HepG2 (cell line): ENCODE data around the gene TMEM11. TPM values are rescaled to one million over a fixed set of nuclear protein-coding genes. Genes with fewer than 3 reads are reported as not detected.

Source experiments
- ATAC-seq: fragments of 200-7000 bp; cut with Tn5 transposase; 3 replicates; pipeline ENCODE4 v1.9.1; 2020; ENCODE audit warnings: mild to moderate bottlenecking, moderate library complexity
- BruUV-seq: library from RNA; stranded (reverse); fragments of 400-500 nt; replicated peaks from 2 replicates; lab custom pipeline; 2021; lab: Mats Ljungman, UMichigan
- CTCF ChIA-PET: fragments of 300-600 bp; formaldehyde crosslinking; extraction: SDS; loops from one replicate; lab custom pipeline; 2021; ENCODE audit warnings: low total read pairs, inconsistent platforms, low intra/inter-chr PET ratio; lab: Yijun Ruan, JAX
- POLR2A ChIA-PET: fragments of 350-600 bp; sonication (Branson Sonifier 250); formaldehyde crosslinking; loops from one replicate; lab custom pipeline; 2020; ENCODE audit warnings: antibody characterized with exemption, inconsistent platforms; lab: Yijun Ruan, JAX
- DNase-seq: peaks from one replicate; pipeline ENCODE4 v3.0.0-alpha.2; 2015; ENCODE audit warnings: low spot score
- FAIRE-seq: peaks from 3 replicates; lab custom pipeline; 2011; peaks lifted over from hg19 to GRCh38; lab: Jason Lieb, UNC
- H2AFZ ChIP-seq: one replicate; pipeline ENCODE4 v1.6.1; 2011; ENCODE audit warnings: low read length, inconsistent platforms
- H3K27ac ChIP-seq: fragments of 300-600 bp; 3 replicates; pipeline ENCODE4 v1.8.0; 2011; ENCODE audit warnings: mixed run types, mild to moderate bottlenecking, mixed read lengths, low read length, inconsistent platforms; ENCODE audit not compliant: insufficient read depth; ENCODE audit errors: extremely low read length
- H3K27me3 ChIP-seq, 2 experiments: fragments of 200-600 bp in 1 of 2; 2 replicates in 1 of 2; 3 replicates in 1 of 2; pipeline versions ENCODE4 v1.6.0 to v1.8.0; 2011; ENCODE audit warnings: low read length in 2 of 2, mild to moderate bottlenecking in 2 of 2, moderate library complexity in 2 of 2, inconsistent platforms in 1 of 2; ENCODE audit not compliant: insufficient read depth in 2 of 2, control insufficient read depth in 1 of 2
- H3K36me3 ChIP-seq, 2 experiments: fragments of 200-600 bp in 1 of 2; replicated peaks in 1 of 2; 2 replicates in 1 of 2; 3 replicates in 1 of 2; pipeline versions ENCODE4 v1.5.1 to v1.8.0; 2011; ENCODE audit warnings: low read length in 2 of 2, inconsistent platforms in 1 of 2; ENCODE audit not compliant: insufficient read depth in 2 of 2, control insufficient read depth in 1 of 2
- H3K4me1 ChIP-seq: 2 replicates; pipeline ENCODE4 v1.5.1; 2012; ENCODE audit warnings: low read length, inconsistent platforms; ENCODE audit not compliant: insufficient read depth
- H3K4me2 ChIP-seq: 2 replicates; pipeline ENCODE4 v1.6.0; 2011; ENCODE audit warnings: low read depth, low read length, inconsistent platforms
- H3K4me3 ChIP-seq, 3 experiments: fragments of 200-600 bp in 1 of 3; sonication (generic), shearing (Covaris generic) in 1 of 3; replicated peaks in 1 of 3; 2 replicates each; pipeline ENCODE4 v1.5.1; 2011 to 2016; ENCODE audit warnings: low read length in 3 of 3, inconsistent platforms in 2 of 3, low read depth in 2 of 3, mild to moderate bottlenecking in 2 of 3, control low read depth in 1 of 3, mixed read lengths in 1 of 3; ENCODE audit not compliant: insufficient read depth in 1 of 3
- H3K79me2 ChIP-seq: one replicate; pipeline ENCODE4 v1.6.1; 2011; ENCODE audit warnings: low read length, inconsistent platforms; ENCODE audit not compliant: insufficient read depth
- H3K9ac ChIP-seq: 2 replicates; pipeline ENCODE4 v1.6.0; 2011; ENCODE audit warnings: mild to moderate bottlenecking, low read depth, low read length, inconsistent platforms; ENCODE audit not compliant: insufficient read depth
- H3K9me3 ChIP-seq: 2 replicates; pipeline ENCODE4 v1.5.1; 2012; ENCODE audit warnings: mild to moderate bottlenecking, low read length
- H4K20me1 ChIP-seq: 2 replicates; pipeline ENCODE4 v1.6.0; 2011; ENCODE audit warnings: inconsistent platforms, mild to moderate bottlenecking, low read length, moderate library complexity; ENCODE audit not compliant: insufficient read depth
- FOXK2 ChIP-seq: fragments of 450-650 bp; IDR thresholded peaks from 2 replicates; pipeline ENCODE4 v1.6.1; 2016
- HBP1 ChIP-seq: IDR thresholded peaks from 2 replicates; pipeline ENCODE4 v1.6.1; 2016; ENCODE audit warnings: low read depth, control low read depth
- HOXD1 ChIP-seq: sonication (generic); formaldehyde crosslinking; IDR thresholded peaks from 2 replicates; pipeline ENCODE4 v1.5.0; 2020; ENCODE audit warnings: missing genetic modification reagents
- NCOA5 ChIP-seq: sonication (generic); formaldehyde crosslinking; IDR thresholded peaks from 2 replicates; pipeline ENCODE4 v1.4.0; 2020; ENCODE audit warnings: missing genetic modification reagents
- NFYC ChIP-seq: IDR thresholded peaks from 2 replicates; pipeline ENCODE4 v1.6.1; 2016; ENCODE audit warnings: missing genetic modification reagents, missing compliant biosample characterization
- RFXANK ChIP-seq: IDR thresholded peaks from 2 replicates; pipeline ENCODE4 v1.6.1; 2016
- SMAD3 ChIP-seq: sonication (generic); formaldehyde crosslinking; IDR thresholded peaks from 2 replicates; pipeline ENCODE4 v1.4.0; 2020; ENCODE audit warnings: missing genetic modification reagents
- SNRNP70 ChIP-seq: fragments of 200-400 bp; formaldehyde crosslinking; IDR thresholded peaks from 2 replicates; pipeline ENCODE4 v1.6.1; 2017; ENCODE audit warnings: mild to moderate bottlenecking, low read depth, low read length, moderate library complexity
- TARDBP ChIP-seq: sonication (generic); formaldehyde crosslinking; IDR thresholded peaks from 2 replicates; pipeline ENCODE4 v1.8.0; 2022; ENCODE audit warnings: mild to moderate bottlenecking, missing genetic modification reagents
- TERF1 ChIP-seq: sonication (generic); formaldehyde crosslinking; IDR thresholded peaks from 2 replicates; pipeline ENCODE4 v1.8.0; 2022; ENCODE audit warnings: mild to moderate bottlenecking, missing genetic modification reagents, moderate library complexity
- TRAFD1 ChIP-seq: sonication (generic); formaldehyde crosslinking; IDR thresholded peaks from 2 replicates; pipeline ENCODE4 v1.5.1; 2020; ENCODE audit warnings: missing genetic modification reagents, mild to moderate bottlenecking, borderline replicate concordance
- ZBTB10 ChIP-seq: sonication (generic); formaldehyde crosslinking; IDR thresholded peaks from 2 replicates; pipeline ENCODE4 v1.4.0; 2020; ENCODE audit warnings: missing genetic modification reagents, borderline replicate concordance
- ZFP1 ChIP-seq: IDR thresholded peaks from 2 replicates; pipeline ENCODE4 v1.6.1; 2016
- ZMYM3 ChIP-seq: sonication (generic); formaldehyde crosslinking; IDR thresholded peaks from 2 replicates; pipeline ENCODE4 v1.5.1; 2020; ENCODE audit warnings: mild to moderate bottlenecking, missing genetic modification reagents
- ZNF839 ChIP-seq: sonication (generic); formaldehyde crosslinking; IDR thresholded peaks from 2 replicates; pipeline ENCODE4 v1.4.0; 2020; ENCODE audit warnings: missing genetic modification reagents, mild to moderate bottlenecking, borderline replicate concordance
- WGBS: methylation state at CpG from one replicate; pipeline ENCODE4 v1.1.6; 2017; ENCODE audit warnings: low lambda C conversion rate; 5-methylcytosine and 5-hydroxymethylcytosine counted together
- in situ Hi-C: cut with HindIII; loops from 2 replicates; pipeline ENCODE4 v1.10.0; 2017; ENCODE audit warnings: low pct_unique_long_range_greater_than_20kb; ENCODE audit not compliant: extremely low pct_ligation_motif_present
- intact Hi-C: fragments of 100-400 bp; cut with micrococcal nuclease; formaldehyde crosslinking; loops from one replicate; pipeline ENCODE4 v1.10.0; 2022; ENCODE audit not compliant: unreplicated experiment
- polyA plus RNA-seq, 8 experiments: library from polyadenylated mRNA; depleted of rRNA in 3 of 8; stranded (reverse) in 7 of 8; unstranded in 1 of 8; fragments of >200 nt; fragmentation: Illumina TruSeq in 4 of 8; extraction: Trizol in 4 of 8; gene quantifications; 2 replicates each; pipeline versions ENCODE4 v1.2.1 to v1.2.3, GENCODE V29; 2011 to 2016; ENCODE audit warnings: low read depth in 4 of 8, missing spikeins in 1 of 8, mixed read lengths in 1 of 8; ENCODE audit not compliant: insufficient read depth in 1 of 8
- total RNA-seq, 5 experiments: library from RNA; depleted of rRNA; stranded (reverse); fragments of >200 nt; fragmentation: Illumina TruSeq; extraction: Trizol; gene quantifications; 2 replicates each; pipeline ENCODE4 v1.2.3, GENCODE V29; 2016; ENCODE audit warnings: low read depth in 1 of 5

TMEM11 gene
- total and polyA plus RNA-seq, 2 of the 13 experiments (the other 11 are each of a cell fraction or from before 2014, with no cell fraction given): 18.7 to 35.0 TPM

GRCh38 chr17:21162394-21162775, 51.6 kb downstream of the TMEM11 start:
- H3K9me3 ChIP-seq: no peaks in the 10 kb centered on the region
- no peak for ATAC-seq
- FAIRE-seq: no peak
- no peak overlapping the region for H3K27ac ChIP-seq
- no peaks in the 10 kb centered on the region; a peak in 1 of 5 replicates for H3K36me3 ChIP-seq
- DNase-seq: no peak
- H2AFZ ChIP-seq: no peak overlapping the region
- WGBS: 89% methylated on average over 2 of the region's 2 CpGs
- intact Hi-C loops (no loop called here), in situ Hi-C loops (no loop called here)
- no peak overlapping the region for H3K4me3 ChIP-seq
- no peak overlapping the region for H3K9ac ChIP-seq
- peaks cover 18% of the 10 kb centered on the region for H3K4me1 ChIP-seq
- ChIA-PET POLR2A (no interaction called here), CTCF (no interaction called here)
- H3K79me2 ChIP-seq: no peaks in the 10 kb centered on the region
- no TSS peak for BruUV-seq
- TF ChIP-seq ZNF839 (CRISPR knock-in tag): no peak
- no peak for TF ChIP-seq RFXANK (CRISPR knock-in tag)
- TF ChIP-seq HBP1 (CRISPR knock-in tag): no peak
- no peak for TF ChIP-seq HOXD1
- no peak for TF ChIP-seq SMAD3
- TF ChIP-seq TERF1: no peak
- TF ChIP-seq ZFP1 (CRISPR knock-in tag): no peak
- TF ChIP-seq ZBTB10 (CRISPR knock-in tag): no peak
- no peak for TF ChIP-seq ZMYM3 (CRISPR knock-in tag)
- TF ChIP-seq NCOA5 (CRISPR knock-in tag): no peak
- TF ChIP-seq NFYC: no peak
- TF ChIP-seq TRAFD1 (CRISPR knock-in tag): no peak
- TF ChIP-seq FOXK2: no peak
- no peak for TF ChIP-seq TARDBP (CRISPR knock-in tag)
- TF ChIP-seq SNRNP70: no peak
- H4K20me1 ChIP-seq: no peaks in the 10 kb centered on the region; the same call in 1 of the 2 replicates
- H3K4me2 ChIP-seq: no peak overlapping the region
- no peaks in the 10 kb centered on the region for H3K27me3 ChIP-seq
